ENCODE results near the gene PNLDC1.
A peak's percentile ranks its signal among the peaks of the same experiment; 100 is the strongest.

Gene PNLDC1, protein sequence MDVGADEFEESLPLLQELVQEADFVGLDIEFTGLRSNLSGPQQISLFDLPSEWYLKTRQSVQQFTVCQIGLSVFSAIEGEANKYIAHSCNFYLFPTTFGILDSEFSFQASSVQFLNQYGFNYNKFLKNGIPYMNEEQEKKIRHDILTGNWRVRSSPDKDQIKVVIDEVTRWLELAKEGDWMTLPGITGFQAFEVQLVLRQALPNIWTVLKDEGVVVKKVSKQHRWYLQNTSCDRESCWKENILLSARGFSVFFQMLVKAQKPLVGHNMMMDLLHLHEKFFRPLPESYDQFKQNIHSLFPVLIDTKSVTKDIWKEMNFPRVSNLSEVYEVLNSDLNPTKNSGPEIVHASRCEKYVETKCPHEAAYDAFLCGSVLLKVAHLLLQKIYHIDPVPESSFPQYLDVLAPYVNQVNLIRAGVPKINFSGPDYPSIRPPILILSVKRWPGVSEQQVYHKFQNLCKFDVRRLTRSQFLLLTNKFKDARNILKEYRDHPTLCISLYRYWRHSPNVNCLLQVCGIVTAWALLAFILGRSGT

DNA sequence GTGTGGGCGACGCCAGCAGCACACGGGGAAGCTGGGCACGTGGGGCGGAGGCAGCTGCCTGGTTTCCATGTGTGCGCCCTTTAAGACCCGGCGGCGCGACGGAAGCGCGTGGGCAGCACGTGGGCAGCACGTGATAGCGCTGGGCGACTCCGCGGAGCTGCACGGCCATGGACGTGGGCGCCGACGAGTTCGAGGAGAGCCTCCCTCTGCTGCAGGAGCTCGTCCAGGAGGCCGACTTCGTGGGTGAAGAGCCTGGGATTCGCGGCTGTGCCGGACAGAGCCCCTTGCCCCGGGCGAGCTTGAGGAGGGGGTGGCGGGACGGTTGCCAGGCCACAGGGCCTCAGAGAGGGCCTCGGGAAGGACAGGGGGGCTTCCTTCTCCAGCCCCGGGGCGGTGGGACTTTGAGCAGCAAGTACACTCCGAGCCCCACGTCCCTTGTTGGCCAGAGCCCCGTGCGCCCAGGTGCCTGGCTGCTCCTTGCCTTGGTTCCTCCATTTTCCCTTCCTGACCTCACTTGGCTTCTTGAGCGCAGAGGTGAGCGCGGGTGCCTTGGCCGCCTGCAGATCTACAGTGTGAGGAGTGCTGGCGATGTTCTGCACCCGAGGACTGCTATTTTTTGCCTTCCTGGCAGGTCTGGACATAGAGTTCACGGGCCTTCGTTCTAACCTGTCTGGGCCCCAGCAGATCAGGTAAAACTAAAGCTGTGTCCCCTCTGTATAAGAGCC, at the start of gene PNLDC1:
PNLDC1 (plus strand) TSS at position 136 of the 725 bp plus-strand sequence; CDS start at position 168, 32 bp downstream.
- DNase-seq (ENCODE audit: low read depth in 2 of 2) = no peak

- DNase-seq (ENCODE audit: low read depth in 2 of 2) = no peak
Observed at GRCh38 chr6:159751448-159751847, 48.6 kb upstream of the PNLDC1 start.

GRCh38 chr6:159753081-159753872, 46.8 kb upstream of the PNLDC1 start:
- no peak for DNase-seq (ENCODE audit: low read depth in 2 of 2)

DNA sequence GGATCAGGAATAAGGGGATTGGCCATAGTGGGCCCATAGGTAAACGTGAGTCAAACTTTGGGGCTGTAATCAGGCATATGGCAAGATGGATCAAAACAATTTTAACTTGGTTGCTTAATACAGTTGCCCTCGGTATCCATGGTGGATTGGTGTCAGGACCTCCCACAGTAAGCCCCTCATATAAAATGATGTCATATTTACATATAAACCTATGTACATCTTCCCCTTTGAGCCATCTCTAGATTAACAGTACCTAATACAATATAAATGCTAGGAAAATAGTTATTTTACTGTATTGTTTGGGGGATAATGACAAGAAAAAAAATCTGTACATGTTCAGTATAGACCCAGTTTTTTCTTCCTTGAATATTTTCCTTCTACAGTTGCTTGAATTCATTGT, 45.7 kb upstream of the PNLDC1 start:
- DNase-seq (ENCODE audit: low read depth in 2 of 2) = no peak

GRCh38 chr6:159754959-159755914, 44.8 kb upstream of the PNLDC1 start:
- DNase-seq (ENCODE audit: low read depth in 2 of 2) = no peak

DNA sequence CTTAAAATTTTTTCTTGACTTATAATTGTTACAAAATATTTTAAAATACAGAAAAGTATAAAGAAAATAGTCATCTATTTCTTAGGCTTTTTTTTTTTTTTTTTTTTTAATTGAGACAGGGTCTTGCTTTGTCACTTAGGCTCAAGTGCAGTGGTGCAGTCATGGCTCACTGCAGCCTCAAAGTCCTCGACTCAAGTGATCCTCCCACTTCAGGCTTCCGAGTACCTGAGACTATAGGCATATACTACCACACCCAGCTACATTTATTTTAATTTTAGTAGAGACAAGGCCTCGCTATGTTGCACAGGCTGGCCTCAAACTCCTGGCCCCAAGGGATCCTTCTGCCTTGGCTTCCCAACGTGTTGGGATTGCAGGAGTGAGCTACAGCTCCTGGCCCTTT, 43.6 kb upstream of the PNLDC1 start:
- no peak for DNase-seq (ENCODE audit: low read depth in 2 of 2)

- DNase-seq (ENCODE audit: low read depth in 2 of 2) = no peak
Observed at GRCh38 chr6:159758031-159759001, 41.8 kb upstream of the PNLDC1 start.

DNA sequence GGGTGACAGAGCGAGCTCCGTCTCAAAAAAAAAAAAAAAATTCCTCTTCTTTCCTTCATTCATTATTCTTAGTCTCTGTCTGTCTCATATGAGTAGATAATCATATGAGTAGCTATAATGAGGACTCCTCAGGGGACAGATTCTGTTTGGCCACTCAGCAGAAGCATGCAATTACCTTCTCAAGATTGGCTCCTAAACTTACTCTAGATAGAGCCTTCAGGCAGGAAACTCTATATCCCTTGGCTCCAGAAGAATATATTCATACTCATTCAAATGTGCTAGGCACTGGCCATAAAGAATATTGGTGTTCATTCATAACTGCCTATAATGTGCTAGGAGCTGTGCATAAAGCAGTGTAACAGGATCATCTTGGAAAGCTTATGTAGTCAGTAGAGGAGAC, 40.4 kb upstream of the PNLDC1 start:
- DNase-seq (ENCODE audit: low read depth in 2 of 2) = no peak

DNA sequence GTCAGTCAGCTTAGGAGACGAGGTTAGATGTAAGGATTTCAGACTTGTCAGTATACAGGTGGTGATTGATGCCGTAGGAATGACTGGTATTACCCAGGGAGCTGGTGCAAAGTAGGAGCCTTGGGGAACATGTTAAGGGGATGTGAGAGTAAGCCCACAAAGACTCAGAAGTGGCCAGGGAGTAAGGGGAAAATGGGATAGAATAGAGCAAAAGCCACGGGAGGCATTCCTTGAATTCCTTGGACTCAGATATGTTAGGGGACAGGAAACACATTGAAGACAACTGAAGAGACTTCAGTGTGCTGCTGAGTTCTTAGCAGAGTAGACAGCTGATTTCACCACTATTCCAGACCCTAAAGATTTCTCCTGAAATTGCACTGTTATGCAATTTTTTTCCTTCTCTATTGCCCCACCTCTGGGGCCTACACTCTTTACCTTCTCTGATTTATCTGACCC, 39.4 kb upstream of the PNLDC1 start:
- DNase-seq (ENCODE audit: low read depth in 2 of 2) = no peak

DNA sequence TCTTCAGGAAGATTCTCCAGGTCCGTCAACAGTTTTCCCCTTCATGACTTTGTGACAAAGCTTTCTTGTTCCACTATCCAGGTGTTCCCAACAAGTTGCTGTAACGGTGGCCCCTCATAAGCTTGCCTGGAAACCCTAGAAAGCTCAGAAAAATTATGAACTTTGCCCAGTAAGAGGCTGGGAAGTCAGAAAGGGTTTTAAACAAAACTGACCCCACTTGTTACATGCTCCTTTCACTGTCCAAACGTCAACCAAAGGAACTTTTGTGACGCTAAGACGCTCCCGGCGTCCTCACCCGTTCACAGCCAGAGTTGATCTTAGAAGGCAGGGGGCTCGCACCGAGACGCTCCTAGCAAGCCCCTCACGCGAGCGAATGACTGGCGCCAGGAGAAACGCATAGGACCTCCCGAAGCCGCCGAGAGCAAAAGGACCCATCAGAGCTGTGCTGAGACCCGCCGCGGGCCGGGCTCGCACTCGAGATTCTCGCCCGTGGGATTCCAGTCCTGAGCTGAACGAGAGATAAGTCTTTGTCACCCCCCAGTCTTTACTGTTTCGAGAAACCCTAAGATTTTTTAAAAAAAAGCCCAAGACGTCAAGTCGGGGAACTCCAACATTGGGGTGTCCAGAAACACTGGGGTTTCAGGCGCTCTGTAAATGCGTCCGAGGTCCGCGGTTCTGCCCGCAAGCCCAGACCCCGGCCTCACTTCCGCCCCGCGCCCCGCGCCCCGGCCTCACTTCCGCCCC, 38.8 kb upstream of the PNLDC1 start:
- DNase-seq (ENCODE audit: low read depth in 2 of 2) = no peak

DNA sequence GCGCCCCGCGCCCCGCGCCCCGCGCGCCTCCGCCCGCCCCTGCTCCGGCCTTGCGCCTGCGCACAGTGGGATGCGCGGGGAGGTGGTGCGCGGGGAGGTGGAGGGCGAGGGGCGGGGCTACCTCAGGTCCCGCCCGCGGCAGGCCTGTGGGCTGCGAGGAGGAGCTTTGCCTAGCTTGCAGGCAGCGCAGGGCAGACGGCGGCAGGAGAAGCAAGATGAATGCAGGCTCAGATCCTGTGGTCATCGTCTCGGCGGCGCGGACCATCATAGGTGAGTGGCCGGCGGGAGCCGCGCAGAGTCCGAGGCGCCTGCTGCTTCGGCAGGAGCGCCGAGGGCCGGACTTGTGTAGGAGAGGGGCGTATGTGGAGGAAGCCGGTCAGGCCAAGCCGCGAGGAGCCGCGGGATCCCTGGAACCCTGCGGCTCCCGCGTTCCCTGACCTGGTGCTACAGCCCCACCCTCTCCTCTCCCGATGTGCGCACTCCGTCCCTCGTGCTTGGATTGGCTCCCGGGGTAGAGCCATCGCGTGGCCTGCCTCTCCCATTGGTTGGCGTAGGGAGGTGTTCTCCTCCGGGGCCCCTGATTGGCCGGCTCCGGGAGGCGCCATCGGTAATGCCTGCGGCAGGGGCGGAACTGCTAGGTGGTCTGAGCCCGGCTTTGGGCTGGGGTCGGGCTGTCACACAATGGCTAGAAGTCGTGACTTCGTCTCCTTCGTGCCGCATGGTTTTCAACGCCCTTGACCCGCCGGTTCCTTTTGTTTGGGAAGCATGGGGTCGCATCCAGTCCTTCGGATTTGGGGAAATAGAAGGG, 38.0 kb upstream of the PNLDC1 start, which contains the start of gene ACAT2:
ACAT2 (plus strand) TSS at position 173 of the 808 bp plus-strand sequence; CDS start at position 216, 43 bp downstream.
- peak; percentile 82 to 86 for DNase-seq (ENCODE audit: low read depth in 2 of 2)

GRCh38 chr6:159762681-159763293, 37.3 kb upstream of the PNLDC1 start:
- DNase-seq (ENCODE audit: low read depth in 2 of 2) = no peak

GRCh38 chr6:159766906-159767305, 33.2 kb upstream of the PNLDC1 start:
- no peak for DNase-seq (ENCODE audit: low read depth in 2 of 2)

DNA sequence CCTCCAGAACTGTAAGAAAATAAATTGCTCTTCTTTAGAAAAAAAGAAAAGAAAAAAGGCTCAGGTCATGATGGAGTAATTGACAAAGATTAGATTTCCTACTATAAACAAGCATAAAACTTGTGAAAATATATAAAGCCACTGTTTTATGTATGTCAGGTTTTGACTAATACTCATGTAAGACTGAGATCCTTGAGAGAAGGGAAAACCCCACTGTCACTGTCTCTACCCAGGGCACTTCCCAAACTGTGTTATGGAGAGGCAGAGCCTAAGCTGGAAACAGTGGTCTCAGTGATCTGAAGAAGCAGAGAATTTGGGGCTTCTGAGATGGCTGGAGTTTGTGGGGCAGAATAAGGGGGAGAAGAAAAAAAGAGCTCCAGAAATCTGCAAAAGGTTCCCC, 30.6 kb upstream of the PNLDC1 start:
- DNase-seq (ENCODE audit: low read depth in 2 of 2) = no peak

- DNase-seq (ENCODE audit: low read depth in 2 of 2) = no peak
Observed at GRCh38 chr6:159772196-159772595, 27.9 kb upstream of the PNLDC1 start.

DNA sequence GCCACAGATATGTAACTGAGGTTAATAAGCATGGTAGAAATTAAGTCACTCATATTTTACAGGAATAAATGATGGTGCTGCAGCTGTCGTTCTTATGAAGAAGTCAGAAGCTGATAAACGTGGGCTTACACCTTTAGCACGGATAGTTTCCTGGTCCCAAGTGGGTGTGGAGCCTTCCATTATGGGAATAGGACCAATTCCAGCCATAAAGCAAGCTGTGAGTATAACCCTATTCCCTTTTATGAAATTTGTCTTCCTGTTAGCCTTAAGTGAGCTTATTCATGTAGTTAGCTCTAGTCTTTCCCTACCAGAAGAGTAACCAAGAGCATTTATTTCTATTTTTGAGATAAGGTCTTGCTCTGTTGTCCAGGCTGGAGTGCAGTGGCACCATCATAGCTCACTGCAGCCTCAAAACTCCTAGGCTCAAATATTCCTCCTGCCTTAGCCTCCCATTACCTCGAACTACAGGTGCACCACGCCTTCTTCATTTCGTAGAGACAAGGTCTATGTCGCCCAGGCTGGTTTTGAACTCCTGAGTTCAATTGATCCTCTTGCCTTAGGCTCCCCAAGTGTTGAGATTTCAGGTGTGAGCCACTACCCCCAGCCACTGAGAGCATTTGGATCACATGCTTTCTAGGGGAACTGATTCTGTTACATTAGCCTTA, 22.7 kb upstream of the PNLDC1 start:
- no peak for DNase-seq (ENCODE audit: low read depth in 2 of 2)

- DNase-seq (ENCODE audit: low read depth in 2 of 2) = no peak
Observed at GRCh38 chr6:159778131-159778530, 21.9 kb upstream of the PNLDC1 start.

Data from stimulated activated CD4-positive, alpha-beta T cell treated with anti-CD3 and anti-CD28 coated beads, Interleukin-12 subunit alpha, Interleukin-12 subunit beta, amount 100 ng/mL, for 24 hours (primary cell).